ENCODE data around the gene CABP4.
"Not testable (repeated sequence)": the region's sequence is repeated elsewhere in the genome, so short reads cannot be mapped to it uniquely, and the experiment has no call there.

Gene CABP4

DNA sequence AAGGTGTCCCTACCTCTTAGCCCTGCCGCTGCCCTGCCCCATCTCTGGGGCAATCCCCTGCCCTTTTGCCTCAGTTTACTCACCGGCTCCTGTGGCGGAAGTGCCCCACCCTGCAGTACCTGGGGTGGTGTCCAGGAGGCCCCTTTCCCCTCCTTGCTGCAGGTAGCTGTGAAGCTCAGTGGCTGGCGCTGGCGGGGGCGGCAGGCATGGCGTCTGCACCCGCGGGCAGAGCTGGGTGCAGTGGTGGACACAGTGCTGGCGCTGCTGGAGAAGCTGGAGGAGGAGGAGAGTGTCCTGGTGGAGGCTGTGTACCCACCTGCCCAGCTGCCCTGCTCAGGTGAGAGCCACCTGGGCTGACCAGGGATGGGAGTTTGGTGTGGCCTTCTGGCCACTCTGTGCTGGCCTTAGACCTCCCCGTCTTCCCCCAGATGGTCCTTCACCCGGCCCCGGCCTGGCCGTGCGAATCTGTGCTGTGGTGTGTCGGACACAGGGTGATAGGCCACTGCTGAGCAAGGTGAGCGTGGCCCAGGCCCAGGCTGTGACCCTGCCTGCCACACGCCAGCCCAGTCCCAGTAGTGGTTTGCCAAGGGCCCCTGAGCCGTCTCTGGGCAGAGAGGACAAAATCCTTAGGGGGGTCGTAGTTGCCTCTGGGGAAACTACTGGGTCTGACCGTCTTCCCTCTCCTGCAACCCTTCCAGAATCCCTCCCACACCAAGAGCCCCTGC lies 35.7 kb upstream of the CABP4 start:
- Histone ChIP-seq H3K36me3 (ENCODE audit: control insufficient read depth in 5 of 5, insufficient read depth in 5 of 5, low read length in 5 of 5) (no peaks in the 10 kb centered on the region), H3K9me3 (ENCODE audit: control insufficient read depth in 5 of 5, low read length in 5 of 5) (no peaks in the 10 kb centered on the region), H3K27me3 (ENCODE audit: control insufficient read depth in 5 of 5, insufficient read depth in 4 of 5, low read length in 5 of 5) (peaks cover 0 to 12% (median 4%) of the 10 kb centered on the region in 5 donors), H3K27ac (ENCODE audit: low read depth, low read length) (no peak overlapping the region), H3K9ac (ENCODE audit: low read length in 5 of 5) (peak overlapping the region in 2 of 5 donors; percentile 30 to 69), H3K4me3 (ENCODE audit: low read depth in 1 of 5, low read length in 5 of 5) (no peak overlapping the region), H3K4me1 (ENCODE audit: control insufficient read depth in 5 of 5, insufficient read depth in 5 of 5, low read length in 5 of 5) (peaks cover 0 to 42% (median 36%) of the 10 kb centered on the region in 5 donors)

- Histone ChIP-seq H3K9me3 (ENCODE audit: control insufficient read depth in 5 of 5, low read length in 5 of 5) (no peaks in the 10 kb centered on the region), H3K27ac (ENCODE audit: low read depth, low read length) (no peak overlapping the region), H3K9ac (ENCODE audit: low read length in 5 of 5) (peak overlapping the region in 4 of 5 donors; percentile 36 to 75 (median 64)), H3K4me1 (ENCODE audit: control insufficient read depth in 5 of 5, insufficient read depth in 5 of 5, low read length in 5 of 5) (peaks cover 0 to 40% (median 32%) of the 10 kb centered on the region in 5 donors), H3K27me3 (ENCODE audit: control insufficient read depth in 5 of 5, insufficient read depth in 4 of 5, low read length in 5 of 5) (peaks cover 0 to 5% (median under 1%) of the 10 kb centered on the region in 5 donors), H3K36me3 (ENCODE audit: control insufficient read depth in 5 of 5, insufficient read depth in 5 of 5, low read length in 5 of 5) (no peaks in the 10 kb centered on the region), H3K4me3 (ENCODE audit: low read depth in 1 of 5, low read length in 5 of 5) (peak overlapping the region in 4 of 5 donors; percentile 62 to 68 (median 66))
Measured at GRCh38 chr11:67420147-67420645, 35.0 kb upstream of the CABP4 start.

DNA sequence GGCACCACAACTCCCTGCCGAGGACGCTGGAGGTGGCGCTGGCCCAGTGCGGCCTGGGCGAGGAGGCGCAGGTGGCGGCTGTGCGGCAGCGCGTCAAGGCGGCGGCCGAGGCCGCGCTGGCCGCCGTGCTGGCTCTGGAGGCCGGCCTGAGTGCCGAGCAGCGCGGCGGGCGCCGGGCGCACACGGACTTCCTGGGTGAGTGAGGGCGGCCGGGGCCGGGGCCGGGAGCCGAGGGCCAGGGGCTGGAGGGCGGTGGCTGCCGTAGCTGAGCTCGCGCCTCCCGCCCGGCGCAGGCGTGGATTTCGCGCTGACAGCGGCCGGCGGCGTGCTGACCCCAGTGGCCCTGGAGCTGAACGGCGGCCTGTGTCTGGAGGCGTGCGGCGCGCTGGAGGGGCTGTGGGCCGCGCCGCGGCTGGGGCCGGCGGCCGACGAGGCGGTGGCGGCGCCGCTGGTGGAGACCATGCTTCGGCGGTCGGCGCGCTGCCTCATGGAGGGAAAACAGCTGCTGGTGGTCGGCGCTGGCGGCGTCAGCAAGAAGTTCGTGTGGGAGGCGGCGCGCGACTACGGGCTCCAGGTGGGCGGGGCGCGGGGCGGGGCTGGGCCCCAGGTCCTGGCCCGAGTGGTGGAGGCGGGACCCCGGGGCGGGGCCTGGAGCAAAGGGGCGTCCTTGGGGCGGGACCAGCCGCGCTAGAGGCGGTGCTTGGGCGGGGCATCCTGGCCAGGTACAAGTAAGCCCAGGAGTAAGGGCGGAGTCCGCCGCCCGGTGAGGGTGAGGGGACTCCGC lies 34.3 kb upstream of the CABP4 start:
- H3K4me3 ChIP-seq (ENCODE audit: low read depth in 1 of 5, low read length in 5 of 5), result peak overlapping the region in 4 of 5 donors; percentile 62 to 68 (median 66)
- peaks cover 0 to 38% (median 31%) of the 10 kb centered on the region in 5 donors for H3K4me1 ChIP-seq (ENCODE audit: control insufficient read depth in 5 of 5, insufficient read depth in 5 of 5, low read length in 5 of 5)
- peaks cover 0 to 4% (median 0%) of the 10 kb centered on the region in 5 donors for H3K27me3 ChIP-seq (ENCODE audit: control insufficient read depth in 5 of 5, insufficient read depth in 4 of 5, low read length in 5 of 5)
- peak overlapping the region; percentile 37 for H3K27ac ChIP-seq (ENCODE audit: low read depth, low read length)
- H3K36me3 ChIP-seq (ENCODE audit: control insufficient read depth in 5 of 5, insufficient read depth in 5 of 5, low read length in 5 of 5), result no peaks in the 10 kb centered on the region
- H3K9ac ChIP-seq (ENCODE audit: low read length in 5 of 5), result peak overlapping the region in 4 of 5 donors; percentile 36 to 75 (median 64)
- no peaks in the 10 kb centered on the region for H3K9me3 ChIP-seq (ENCODE audit: control insufficient read depth in 5 of 5, low read length in 5 of 5)

- Histone ChIP-seq H3K4me1 (ENCODE audit: control insufficient read depth in 5 of 5, insufficient read depth in 5 of 5, low read length in 5 of 5) (peaks cover 0 to 32% (median 24%) of the 10 kb centered on the region in 5 donors), H3K27ac (ENCODE audit: low read depth, low read length) (no peak overlapping the region), H3K9me3 (ENCODE audit: control insufficient read depth in 5 of 5, low read length in 5 of 5) (no peaks in the 10 kb centered on the region), H3K9ac (ENCODE audit: low read length in 5 of 5) (no peak overlapping the region), H3K4me3 (ENCODE audit: low read depth in 1 of 5, low read length in 5 of 5) (peak overlapping the region in 3 of 5 donors; percentile 17 to 68 (median 43)), H3K27me3 (ENCODE audit: control insufficient read depth in 5 of 5, insufficient read depth in 4 of 5, low read length in 5 of 5) (no peaks in the 10 kb centered on the region), H3K36me3 (ENCODE audit: control insufficient read depth in 5 of 5, insufficient read depth in 5 of 5, low read length in 5 of 5) (no peaks in the 10 kb centered on the region)
Measured at GRCh38 chr11:67421430-67422031, 33.6 kb upstream of the CABP4 start.

DNA sequence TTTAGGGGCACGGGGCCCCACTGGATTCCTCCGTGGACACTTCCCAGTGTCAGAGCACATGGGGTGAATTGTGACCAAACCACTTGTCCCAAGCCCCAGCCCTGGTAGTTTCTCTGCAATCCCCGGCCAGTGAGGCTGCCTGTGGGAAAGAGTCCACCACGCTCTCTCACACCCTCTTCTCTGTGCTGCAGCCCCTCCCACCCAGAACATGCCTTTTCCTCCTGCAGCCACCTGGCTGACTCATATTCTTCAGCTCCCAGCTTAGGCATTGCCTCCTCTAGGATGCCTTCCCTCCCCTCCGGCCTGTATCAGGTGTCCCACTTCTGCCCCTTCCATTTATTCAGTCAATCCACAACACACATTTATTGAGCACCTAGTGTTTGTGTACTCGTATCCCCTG lies 32.3 kb upstream of the CABP4 start:
- Histone ChIP-seq H3K9me3 (ENCODE audit: control insufficient read depth in 5 of 5, low read length in 5 of 5) (no peaks in the 10 kb centered on the region), H3K36me3 (ENCODE audit: control insufficient read depth in 5 of 5, insufficient read depth in 5 of 5, low read length in 5 of 5) (no peaks in the 10 kb centered on the region), H3K9ac (ENCODE audit: low read length in 5 of 5) (no peak overlapping the region), H3K27me3 (ENCODE audit: control insufficient read depth in 5 of 5, insufficient read depth in 4 of 5, low read length in 5 of 5) (no peaks in the 10 kb centered on the region), H3K27ac (ENCODE audit: low read depth, low read length) (no peak overlapping the region), H3K4me3 (ENCODE audit: low read depth in 1 of 5, low read length in 5 of 5) (no peak overlapping the region), H3K4me1 (ENCODE audit: control insufficient read depth in 5 of 5, insufficient read depth in 5 of 5, low read length in 5 of 5) (peaks cover 0 to 32% (median 27%) of the 10 kb centered on the region in 5 donors)

DNA sequence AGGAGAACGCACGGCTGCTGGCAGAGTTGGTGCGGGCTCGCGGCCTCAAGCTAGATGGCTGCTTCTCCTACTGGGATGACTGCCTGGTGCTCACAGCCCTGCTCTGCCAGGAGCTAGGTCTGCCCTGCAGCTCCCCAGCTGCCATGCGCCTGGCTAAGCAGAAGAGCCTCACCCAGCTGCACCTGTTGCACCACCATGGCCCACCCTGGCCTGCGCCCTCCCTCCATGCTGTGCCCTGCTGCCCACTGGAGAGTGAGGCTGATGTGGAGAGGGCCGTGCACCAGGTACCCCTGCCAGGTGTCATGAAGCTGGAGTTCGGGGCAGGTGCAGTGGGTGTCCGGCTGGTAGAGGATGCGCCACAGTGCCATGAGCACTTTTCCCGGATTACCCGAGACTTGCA lies 31.7 kb upstream of the CABP4 start:
- Histone ChIP-seq H3K9ac (ENCODE audit: low read length in 5 of 5) (no peak overlapping the region), H3K36me3 (ENCODE audit: control insufficient read depth in 5 of 5, insufficient read depth in 5 of 5, low read length in 5 of 5) (no peaks in the 10 kb centered on the region), H3K4me3 (ENCODE audit: low read depth in 1 of 5, low read length in 5 of 5) (no peak overlapping the region), H3K27ac (ENCODE audit: low read depth, low read length) (no peak overlapping the region), H3K27me3 (ENCODE audit: control insufficient read depth in 5 of 5, insufficient read depth in 4 of 5, low read length in 5 of 5) (no peaks in the 10 kb centered on the region), H3K9me3 (ENCODE audit: control insufficient read depth in 5 of 5, low read length in 5 of 5) (no peaks in the 10 kb centered on the region), H3K4me1 (ENCODE audit: control insufficient read depth in 5 of 5, insufficient read depth in 5 of 5, low read length in 5 of 5) (peaks cover 0 to 33% (median 27%) of the 10 kb centered on the region in 5 donors)

GRCh38 chr11:67423891-67424613 lies 31.1 kb upstream of the CABP4 start:
- no peaks in the 10 kb centered on the region for H3K36me3 ChIP-seq (ENCODE audit: control insufficient read depth in 5 of 5, insufficient read depth in 5 of 5, low read length in 5 of 5)
- H3K27ac ChIP-seq (ENCODE audit: low read depth, low read length), result no peak overlapping the region
- no peak overlapping the region for H3K9ac ChIP-seq (ENCODE audit: low read length in 5 of 5)
- H3K4me1 ChIP-seq (ENCODE audit: control insufficient read depth in 5 of 5, insufficient read depth in 5 of 5, low read length in 5 of 5), result peaks cover 0 to 33% (median 27%) of the 10 kb centered on the region in 5 donors
- H3K9me3 ChIP-seq (ENCODE audit: control insufficient read depth in 5 of 5, low read length in 5 of 5), result no peaks in the 10 kb centered on the region
- no peaks in the 10 kb centered on the region for H3K27me3 ChIP-seq (ENCODE audit: control insufficient read depth in 5 of 5, insufficient read depth in 4 of 5, low read length in 5 of 5)
- no peak overlapping the region for H3K4me3 ChIP-seq (ENCODE audit: low read depth in 1 of 5, low read length in 5 of 5)

DNA sequence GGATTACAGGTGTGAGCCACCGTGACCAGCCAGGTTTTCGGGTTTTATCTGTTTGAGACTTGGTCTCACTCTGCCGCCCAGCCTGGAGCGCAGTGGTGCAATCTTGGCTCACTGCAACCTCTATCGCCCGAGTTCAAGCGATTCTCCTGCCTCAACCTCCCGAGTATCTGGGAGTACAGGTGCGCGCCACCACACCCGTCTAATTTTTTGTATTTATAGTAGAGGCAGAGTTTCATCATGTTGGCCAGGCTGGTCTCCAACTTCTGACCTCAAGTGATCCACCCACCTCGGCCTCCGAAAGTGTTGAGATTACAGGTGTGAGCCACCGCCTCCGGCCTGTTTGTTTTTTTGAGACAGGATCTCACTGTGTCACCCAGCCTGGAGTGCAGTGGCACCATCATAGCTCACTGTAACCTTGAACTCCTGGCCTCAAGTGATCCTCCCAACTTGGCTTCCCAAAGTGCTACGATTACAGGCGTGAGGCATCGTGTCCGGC lies 27.7 kb upstream of the CABP4 start:
- Histone ChIP-seq H3K9ac (ENCODE audit: low read length in 5 of 5) (peak overlapping the region; percentile 71 to 99 (median 97)), H3K27ac (ENCODE audit: low read depth, low read length) (peak overlapping the region; percentile 77)

More for the DNA sequence above, 27.7 kb upstream of the CABP4 start:
- H3K27me3 ChIP-seq (ENCODE audit: control insufficient read depth in 5 of 5, insufficient read depth in 4 of 5, low read length in 5 of 5); H3K9me3 ChIP-seq (ENCODE audit: control insufficient read depth in 5 of 5, low read length in 5 of 5): not testable (repeated sequence)
- peaks cover 0 to 27% (median 14%) of the 10 kb centered on the region in 5 donors for H3K36me3 ChIP-seq (ENCODE audit: control insufficient read depth in 5 of 5, insufficient read depth in 5 of 5, low read length in 5 of 5)
- peaks cover 4 to 21% (median 18%) of the 10 kb centered on the region in 5 donors for H3K4me1 ChIP-seq (ENCODE audit: control insufficient read depth in 5 of 5, insufficient read depth in 5 of 5, low read length in 5 of 5)
- peak overlapping the region; percentile 86 to 97 (median 95) for H3K4me3 ChIP-seq (ENCODE audit: low read depth in 1 of 5, low read length in 5 of 5)

All from subcutaneous abdominal adipose tissue (tissue), 5 donors.